Measurements from ENCODE around the gene DMD.

GRCh38 chrX:31199840-31200114 is 2011.6 kb downstream of the DMD start:
- TF ChIP-seq CTCF (IDR thresholded peaks at IDR 0.05; ENCODE audit: low read depth, low read length) (no peak), POLR2A (IDR thresholded peaks at IDR 0.05; ENCODE audit: extremely low read depth, insufficient read length) (no peak), MYC (IDR thresholded peaks at IDR 0.05; ENCODE audit: low read depth, low read length) (no peak)
- TF ChIP-seq, protein P1, sequence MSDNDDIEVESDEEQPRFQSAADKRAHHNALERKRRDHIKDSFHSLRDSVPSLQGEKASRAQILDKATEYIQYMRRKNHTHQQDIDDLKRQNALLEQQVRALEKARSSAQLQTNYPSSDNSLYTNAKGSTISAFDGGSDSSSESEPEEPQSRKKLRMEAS (IDR thresholded peaks at IDR 0.05; ENCODE audit: low read depth, low read length) = no peak

Data from NB4 (cell line).